Measurements from ENCODE around the gene PDGFA. TPM values are rescaled to one million over a fixed set of nuclear protein-coding genes. Genes with fewer than 3 reads are reported as not detected.

PDGFA gene
- total RNA-seq, 2 experiments from 2014 or later: 16.7 to 18.8 TPM

GRCh38 chr7:494259-494687, 25.4 kb downstream of the PDGFA start:
- H3K27me3 Mint-ChIP-seq: no peaks in the 10 kb centered on the region
- POLR2A ChIA-PET: no interaction called here
- H3K9me3 Mint-ChIP-seq: no peaks in the 10 kb centered on the region
- CTCF ChIA-PET: no interaction called here
- no peak for TF ChIP-seq CTCF (IDR thresholded peaks at IDR 0.05)
- peaks cover 6% of the 10 kb centered on the region for H3K4me1 Mint-ChIP-seq (ENCODE audit: low read depth)
- DNase-seq (no peak), ATAC-seq (no peak)
- no peak overlapping the region for H3K4me3 Mint-ChIP-seq
- peaks cover 4% of the 10 kb centered on the region for H3K36me3 Mint-ChIP-seq (ENCODE audit: low read depth)
- intact Hi-C loops (cut with micrococcal nuclease): no loop called here
- no peak overlapping the region for H3K27ac Mint-ChIP-seq

GRCh38 chr7:493661-494251, 25.9 kb downstream of the PDGFA start:
- no peak overlapping the region for H3K27ac Mint-ChIP-seq
- no peaks in the 10 kb centered on the region for H3K9me3 Mint-ChIP-seq
- no peak for DNase-seq
- no peak overlapping the region for H3K4me3 Mint-ChIP-seq
- ChIA-PET CTCF (no interaction called here), POLR2A (no interaction called here)
- ATAC-seq: no peak
- no peaks in the 10 kb centered on the region for H3K27me3 Mint-ChIP-seq
- peaks cover 6% of the 10 kb centered on the region for H3K4me1 Mint-ChIP-seq (ENCODE audit: low read depth)
- intact Hi-C loops (cut with micrococcal nuclease): no loop called here
- peaks cover 4% of the 10 kb centered on the region for H3K36me3 Mint-ChIP-seq (ENCODE audit: low read depth)
- no peak for TF ChIP-seq CTCF (IDR thresholded peaks at IDR 0.05)

GRCh38 chr7:492714-493065, 27.0 kb downstream of the PDGFA start:
- Mint-ChIP-seq H3K4me3 (no peak overlapping the region), H3K4me1 (ENCODE audit: low read depth) (no peaks in the 10 kb centered on the region), H3K27me3 (no peaks in the 10 kb centered on the region), H3K36me3 (ENCODE audit: low read depth) (no peaks in the 10 kb centered on the region), H3K27ac (no peak overlapping the region), H3K9me3 (no peaks in the 10 kb centered on the region)
- no peak for TF ChIP-seq CTCF (IDR thresholded peaks at IDR 0.05)
- ChIA-PET POLR2A (no interaction called here), CTCF (no interaction called here)
- no peak for DNase-seq
- no peak for ATAC-seq
- intact Hi-C loops (cut with micrococcal nuclease): no loop called here

GRCh38 chr7:491958-492713, 27.5 kb downstream of the PDGFA start:
- CTCF ChIA-PET: no interaction called here
- Mint-ChIP-seq H3K27ac (no peak overlapping the region), H3K4me1 (ENCODE audit: low read depth) (no peaks in the 10 kb centered on the region), H3K9me3 (no peaks in the 10 kb centered on the region), H3K27me3 (no peaks in the 10 kb centered on the region), H3K4me3 (no peak overlapping the region), H3K36me3 (ENCODE audit: low read depth) (no peaks in the 10 kb centered on the region)
- DNase-seq (no peak), ATAC-seq (no peak)
- no peak for TF ChIP-seq CTCF (IDR thresholded peaks at IDR 0.05)
- intact Hi-C loops (cut with micrococcal nuclease): no loop called here
- POLR2A ChIA-PET: no interaction called here

GRCh38 chr7:491292-491957, 28.2 kb downstream of the PDGFA start:
- no peak for DNase-seq
- no peak overlapping the region for H3K27ac Mint-ChIP-seq
- ATAC-seq: no peak
- no peak for TF ChIP-seq CTCF (IDR thresholded peaks at IDR 0.05)
- peaks cover under 1% of the 10 kb centered on the region for H3K27me3 Mint-ChIP-seq
- H3K9me3 Mint-ChIP-seq: no peaks in the 10 kb centered on the region
- ChIA-PET POLR2A (no interaction called here), CTCF (no interaction called here)
- intact Hi-C loops (cut with micrococcal nuclease): no loop called here
- no peak overlapping the region for H3K4me3 Mint-ChIP-seq
- no peaks in the 10 kb centered on the region for H3K4me1 Mint-ChIP-seq (ENCODE audit: low read depth)
- no peaks in the 10 kb centered on the region for H3K36me3 Mint-ChIP-seq (ENCODE audit: low read depth)

Data from activated CD8-positive, alpha-beta T cell treated with anti-CD3 and anti-CD28 coated beads for 36 hours (primary cell).